ENCODE data around the gene SLC25A22.

DNA sequence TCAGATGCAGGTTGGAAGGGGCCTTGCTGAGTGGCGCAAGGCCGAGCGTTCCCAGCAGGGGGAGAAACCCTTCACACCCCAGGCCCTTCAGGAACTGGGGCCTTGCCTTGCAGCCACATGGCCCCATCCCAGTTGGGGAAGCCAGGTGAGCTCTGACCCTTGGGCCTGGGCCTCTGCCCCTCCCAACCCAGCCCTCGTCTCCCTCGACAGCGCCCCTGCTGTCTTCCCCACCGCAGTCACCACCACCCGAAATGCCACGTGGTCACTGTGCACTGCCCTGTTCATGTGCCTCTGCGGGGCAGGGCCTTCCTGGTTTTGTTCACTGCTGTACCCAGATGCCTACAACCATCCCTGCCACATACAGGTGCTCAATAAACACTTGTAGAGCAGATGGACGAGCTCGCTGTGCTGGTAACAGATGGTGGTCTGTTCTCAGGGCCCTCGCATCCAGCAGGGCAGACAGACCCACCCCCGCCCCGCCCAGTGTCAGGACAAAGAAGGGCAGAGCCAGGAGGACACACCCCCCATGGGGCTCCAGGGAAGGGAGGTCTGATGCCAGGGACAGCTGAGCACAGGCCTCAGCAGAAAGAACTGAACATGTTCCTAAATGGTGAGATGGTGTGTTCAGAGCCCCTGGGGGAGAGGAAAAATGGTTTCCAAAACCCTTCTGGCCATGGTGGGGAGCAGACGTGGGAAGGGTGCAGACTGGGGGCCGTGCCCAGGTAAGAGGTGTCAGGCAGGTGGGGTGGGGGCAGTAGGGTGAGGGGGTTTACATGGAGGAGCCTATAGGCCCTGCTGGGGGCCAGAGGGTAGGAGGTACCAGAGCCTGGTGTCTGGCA is 40.6 kb upstream of the SLC25A22 start:
- TF ChIP-seq, protein P1, sequence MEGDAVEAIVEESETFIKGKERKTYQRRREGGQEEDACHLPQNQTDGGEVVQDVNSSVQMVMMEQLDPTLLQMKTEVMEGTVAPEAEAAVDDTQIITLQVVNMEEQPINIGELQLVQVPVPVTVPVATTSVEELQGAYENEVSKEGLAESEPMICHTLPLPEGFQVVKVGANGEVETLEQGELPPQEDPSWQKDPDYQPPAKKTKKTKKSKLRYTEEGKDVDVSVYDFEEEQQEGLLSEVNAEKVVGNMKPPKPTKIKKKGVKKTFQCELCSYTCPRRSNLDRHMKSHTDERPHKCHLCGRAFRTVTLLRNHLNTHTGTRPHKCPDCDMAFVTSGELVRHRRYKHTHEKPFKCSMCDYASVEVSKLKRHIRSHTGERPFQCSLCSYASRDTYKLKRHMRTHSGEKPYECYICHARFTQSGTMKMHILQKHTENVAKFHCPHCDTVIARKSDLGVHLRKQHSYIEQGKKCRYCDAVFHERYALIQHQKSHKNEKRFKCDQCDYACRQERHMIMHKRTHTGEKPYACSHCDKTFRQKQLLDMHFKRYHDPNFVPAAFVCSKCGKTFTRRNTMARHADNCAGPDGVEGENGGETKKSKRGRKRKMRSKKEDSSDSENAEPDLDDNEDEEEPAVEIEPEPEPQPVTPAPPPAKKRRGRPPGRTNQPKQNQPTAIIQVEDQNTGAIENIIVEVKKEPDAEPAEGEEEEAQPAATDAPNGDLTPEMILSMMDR (IDR thresholded peaks at IDR 0.05): peak in 3 of 7 experiments; percentile 35 to 48 (median 38)
- peak in 1 of 3 donors; percentile 0 for TF ChIP-seq POLR2A (IDR thresholded peaks at IDR 0.05)

Measured in body of pancreas (tissue), 4 donors.